GM21786 (cell line): ENCODE data around the gene TTC21B.
"Not testable (repeated sequence)": the region's sequence is repeated elsewhere in the genome, so short reads cannot be mapped to it uniquely, and the experiment has no call there.

Experiments
- ATAC-seq: cut with Tn5 transposase; IDR thresholded peaks from one replicate; pipeline ENCODE4 v1.9.1; 2021; ENCODE audit not compliant: unreplicated experiment

The TTC21B gene

DNA sequence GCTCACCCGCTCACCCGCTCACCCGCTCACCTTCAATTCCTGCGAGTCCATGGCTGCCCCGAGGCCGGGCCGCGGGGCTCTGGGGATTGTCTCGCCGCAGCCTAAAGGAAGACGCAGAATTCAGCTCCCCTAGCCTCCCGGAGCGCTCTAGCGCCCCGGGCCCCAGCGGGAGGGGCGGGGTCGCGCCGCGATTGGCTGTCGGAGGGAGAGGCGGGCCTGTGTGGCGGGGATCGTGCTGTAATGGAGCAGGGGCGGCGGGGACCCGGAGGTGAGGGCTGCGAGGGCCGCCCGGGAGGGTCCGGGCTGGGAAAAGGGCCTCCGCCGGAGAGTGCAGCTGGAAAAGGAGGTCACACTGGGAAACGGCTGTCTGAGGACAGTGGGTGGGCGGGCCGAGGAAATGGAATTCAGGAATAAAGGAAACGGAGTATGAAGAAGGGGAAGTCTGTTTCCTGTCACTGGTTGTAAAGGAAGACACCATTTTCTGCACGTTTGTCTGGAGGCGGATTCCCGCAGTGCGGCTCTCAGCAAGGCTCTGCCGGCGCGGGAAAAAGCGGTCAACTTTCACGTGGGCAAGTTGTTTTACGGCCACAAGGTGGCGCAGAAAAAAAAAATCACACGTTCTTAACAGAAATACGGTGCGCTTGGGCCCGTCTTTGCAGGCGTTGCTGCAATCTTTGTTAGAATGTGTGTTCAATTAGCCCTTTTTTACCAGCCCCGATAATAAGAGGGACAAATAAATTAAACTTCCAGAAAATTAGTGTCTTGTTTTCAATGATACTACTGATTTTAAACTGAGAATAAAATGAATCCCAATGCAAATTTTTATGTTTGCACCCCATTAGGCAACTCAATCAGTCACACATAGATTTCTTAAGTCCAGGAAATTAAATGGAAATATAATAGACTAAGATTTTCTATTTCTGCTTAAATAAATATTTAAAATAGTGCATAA lies at the start of gene TTC21B:
TTC21B (minus strand) TSS at position 122 of the 952 bp plus-strand sequence; CDS start at position 51, 71 bp downstream.
- peak; percentile 92 for ATAC-seq

DNA sequence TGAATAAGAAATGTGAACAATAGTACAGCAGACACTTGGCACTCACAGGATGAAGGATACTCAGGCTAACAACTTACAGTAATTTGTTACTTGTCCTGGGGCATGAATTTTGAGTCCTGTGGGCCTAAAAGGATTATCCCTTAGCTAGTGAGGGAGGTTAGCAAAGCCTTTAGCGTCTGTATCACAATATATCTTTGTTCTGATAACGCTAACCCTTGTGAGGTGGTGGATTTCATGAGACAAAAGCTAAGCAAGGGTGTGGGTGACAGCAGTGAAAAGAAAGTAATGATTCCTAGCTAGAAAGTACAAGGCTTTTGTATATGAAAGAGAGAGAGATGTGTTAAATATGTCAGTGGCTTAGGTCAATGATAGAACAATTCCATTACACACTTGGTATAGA lies 46.8 kb upstream of the TTC21B start:
- no peak for ATAC-seq

DNA sequence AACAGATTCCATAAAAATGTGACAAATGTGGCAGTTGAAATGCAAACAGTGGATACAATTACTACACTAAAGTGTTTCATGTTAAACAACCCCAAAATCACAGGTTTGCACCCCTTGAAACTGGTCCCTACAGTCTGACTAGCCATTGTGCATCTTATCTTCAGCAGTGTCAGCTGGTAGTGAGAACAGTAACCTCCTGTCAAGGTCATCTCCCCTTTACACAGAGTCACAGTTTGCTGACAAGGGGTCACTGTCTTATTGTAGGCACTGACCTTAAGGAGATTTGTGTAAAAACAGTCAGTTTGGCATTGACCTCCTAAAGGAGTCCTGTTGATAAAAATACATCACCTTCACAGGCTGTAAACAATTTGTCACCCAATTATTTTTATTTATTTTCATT lies 37.3 kb upstream of the TTC21B start:
- no peak for ATAC-seq

DNA sequence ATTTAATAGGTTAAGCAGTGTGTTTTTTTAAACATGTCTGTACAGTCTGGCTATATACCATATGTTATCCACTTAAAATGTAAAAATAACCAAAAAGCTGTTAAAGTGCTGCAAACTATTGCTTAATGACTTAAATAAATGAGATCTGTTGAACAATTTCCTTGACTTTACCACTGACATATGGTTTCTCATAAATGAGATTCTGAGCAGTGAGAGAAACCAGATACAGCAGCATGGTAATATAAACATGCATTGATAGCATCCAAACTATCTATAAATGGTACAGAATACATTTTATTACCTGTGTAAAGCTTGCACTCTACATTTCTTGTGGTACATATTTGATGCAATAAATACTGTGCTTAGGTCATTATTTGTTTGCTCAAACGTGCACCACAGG lies 36.3 kb upstream of the TTC21B start:
- no peak for ATAC-seq

DNA sequence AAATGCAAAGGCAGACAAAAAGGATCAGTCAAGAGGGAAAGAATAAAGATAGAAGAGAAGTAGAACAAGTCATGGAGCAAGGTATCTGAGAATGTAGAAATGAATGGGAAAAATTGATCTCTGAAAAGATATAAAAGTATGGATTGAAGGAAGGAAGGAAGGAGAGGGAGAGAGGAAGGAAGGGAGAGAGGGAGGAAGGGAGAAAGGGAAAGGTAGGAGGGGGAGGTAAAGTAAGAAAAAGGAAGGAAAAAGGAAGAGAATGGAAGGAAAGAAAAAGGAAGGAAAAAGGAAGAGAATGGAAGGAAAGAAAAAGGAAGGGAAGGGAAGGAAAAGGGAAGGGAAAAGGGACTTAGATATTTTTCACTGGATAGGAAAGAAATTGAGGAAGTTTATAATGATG lies 31.5 kb upstream of the TTC21B start:
- no peak for ATAC-seq

DNA sequence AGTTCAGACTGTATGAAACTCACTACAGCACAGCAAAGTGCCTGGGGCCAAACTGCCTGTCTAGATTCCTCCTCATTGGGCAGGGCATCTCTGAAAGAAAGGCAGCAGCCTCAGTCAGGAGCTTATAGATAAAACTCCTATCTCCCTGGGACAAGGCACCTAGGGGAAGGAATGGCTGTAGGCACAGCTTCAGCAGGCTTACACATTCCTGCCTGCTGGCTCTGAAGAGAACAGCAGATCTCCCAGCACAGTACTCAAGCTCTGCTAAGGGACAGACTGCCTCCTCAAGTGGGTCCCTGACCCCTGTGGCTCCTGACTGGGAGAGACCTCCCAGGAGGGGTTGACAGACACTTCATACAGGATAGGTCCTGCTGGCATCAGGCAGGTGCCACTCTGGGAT lies 18.6 kb upstream of the TTC21B start:
- ATAC-seq, result not testable (repeated sequence)

DNA sequence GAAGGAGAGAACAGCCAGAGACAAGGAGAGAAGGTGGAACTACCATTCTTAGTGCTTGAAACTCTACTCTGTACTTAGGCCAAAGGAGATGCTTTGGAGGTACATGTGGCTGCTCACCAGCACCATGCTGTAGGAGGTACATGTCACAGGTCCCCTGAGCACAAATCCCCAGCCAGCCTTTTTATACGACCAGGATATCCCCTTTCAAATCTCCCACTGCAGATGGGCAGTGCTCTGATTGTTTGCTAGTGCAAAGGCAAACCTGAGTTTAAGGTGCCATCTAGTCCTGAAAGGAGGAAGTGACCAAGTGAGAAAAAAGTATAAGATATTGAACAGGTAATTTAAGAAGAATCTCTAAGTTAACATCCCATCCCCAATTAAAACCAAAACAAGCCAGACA lies 17.1 kb upstream of the TTC21B start:
- peak; percentile 66 for ATAC-seq

DNA sequence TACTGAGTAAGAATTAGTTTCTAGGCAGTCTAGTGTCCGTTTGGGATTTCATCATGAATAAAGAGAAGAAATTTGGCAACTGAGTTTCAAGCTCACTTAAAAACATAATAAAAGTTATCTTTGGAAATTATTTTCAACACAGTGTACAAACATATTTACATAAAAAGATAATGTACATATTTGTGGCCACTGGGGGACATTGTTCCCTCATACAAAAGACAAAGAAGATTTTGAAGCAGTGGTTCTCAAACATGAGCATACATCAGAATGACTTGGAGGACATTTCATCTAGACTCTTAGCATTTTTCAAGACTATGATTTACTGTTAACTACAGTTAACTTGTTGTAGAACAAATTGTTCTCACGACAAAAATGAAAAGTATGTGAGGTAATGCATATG lies 15.7 kb upstream of the TTC21B start:
- no peak for ATAC-seq

DNA sequence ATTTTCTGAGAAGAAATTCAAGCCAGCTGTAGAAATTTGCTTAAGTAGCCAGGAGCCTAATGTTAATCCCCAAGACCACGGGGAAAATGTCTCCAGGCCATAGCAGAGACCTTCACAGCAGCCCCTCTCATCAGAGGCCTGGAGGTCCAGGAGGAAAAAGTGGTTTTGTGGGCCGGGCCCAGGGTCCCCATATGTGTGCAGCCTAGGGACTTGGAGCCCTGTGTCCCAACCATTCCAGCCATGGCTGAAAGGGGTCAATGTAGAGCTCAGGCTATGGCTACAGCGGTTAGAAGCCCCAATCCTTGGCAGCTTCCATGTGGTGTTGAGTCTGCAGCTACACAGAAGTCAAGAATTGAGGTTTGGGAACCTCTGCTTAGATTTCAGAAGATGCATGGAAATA lies 14.2 kb upstream of the TTC21B start:
- no peak for ATAC-seq

DNA sequence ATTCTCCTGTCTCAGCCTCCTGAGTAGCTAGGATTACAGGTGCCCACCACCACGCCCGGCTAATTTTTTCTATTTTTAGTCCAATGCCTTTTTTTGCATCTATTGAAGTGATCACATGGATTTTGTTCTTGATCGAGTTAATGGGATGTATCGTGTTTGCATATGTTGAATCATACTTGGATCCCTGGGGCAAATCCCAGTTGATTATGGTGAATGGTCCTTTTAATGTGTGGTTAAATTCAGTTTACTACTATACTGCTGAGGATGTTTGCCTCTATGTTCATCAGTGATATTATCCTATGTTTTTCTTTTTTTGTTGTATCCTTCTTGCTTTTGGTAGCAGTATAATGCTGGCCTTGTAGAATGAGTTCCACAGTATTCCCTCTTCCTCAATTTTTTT lies 8.2 kb upstream of the TTC21B start:
- ATAC-seq, result no peak

DNA sequence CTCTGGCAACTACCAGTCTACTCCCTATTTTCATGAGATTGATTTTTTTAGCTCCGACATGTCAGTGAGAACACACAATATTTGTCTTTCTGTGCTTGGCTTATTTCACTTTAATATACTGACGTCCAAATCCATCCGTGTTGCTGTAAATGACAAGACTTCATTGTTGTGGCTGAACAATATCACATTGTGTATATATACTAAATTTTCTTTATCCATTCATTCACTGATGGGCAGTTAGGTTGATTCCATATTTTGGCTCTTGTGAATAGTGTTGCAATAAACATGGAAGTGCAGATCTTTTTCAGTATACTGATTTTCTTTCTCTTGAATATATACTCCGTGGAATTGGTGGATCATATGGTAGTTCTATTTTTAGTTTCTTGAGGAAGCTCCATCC lies 5.8 kb upstream of the TTC21B start:
- ATAC-seq, result no peak

DNA sequence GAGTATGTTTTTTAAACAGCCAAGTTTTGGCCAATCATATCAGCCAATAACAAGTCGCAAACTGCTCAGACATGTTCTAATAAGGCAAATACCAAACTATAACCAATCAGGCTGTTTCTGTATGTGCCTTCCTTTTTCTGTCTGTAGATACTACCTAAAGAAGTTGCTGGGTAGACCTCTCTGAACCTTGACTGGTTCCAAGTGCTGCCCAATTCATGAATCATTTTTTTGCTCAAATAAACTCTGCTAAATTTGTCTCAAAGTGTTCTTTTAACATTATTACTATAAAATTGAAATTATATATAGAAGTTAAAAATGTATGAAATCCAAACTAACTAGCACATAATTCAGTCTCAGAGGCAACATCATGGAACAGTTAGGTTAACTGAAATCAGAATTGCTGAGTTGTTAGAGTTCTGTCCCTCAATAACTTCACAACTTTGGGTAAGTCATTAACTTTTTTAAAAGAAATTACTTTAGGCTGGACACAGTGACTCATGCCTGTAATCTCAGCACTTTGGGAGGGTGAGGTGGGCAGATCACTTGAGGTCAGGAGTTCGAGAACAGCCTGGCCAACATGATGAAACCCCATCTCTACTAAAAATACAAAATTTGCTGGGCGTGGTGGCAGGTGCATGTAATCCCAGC lies 4.9 kb upstream of the TTC21B start:
- ATAC-seq, result no peak

DNA sequence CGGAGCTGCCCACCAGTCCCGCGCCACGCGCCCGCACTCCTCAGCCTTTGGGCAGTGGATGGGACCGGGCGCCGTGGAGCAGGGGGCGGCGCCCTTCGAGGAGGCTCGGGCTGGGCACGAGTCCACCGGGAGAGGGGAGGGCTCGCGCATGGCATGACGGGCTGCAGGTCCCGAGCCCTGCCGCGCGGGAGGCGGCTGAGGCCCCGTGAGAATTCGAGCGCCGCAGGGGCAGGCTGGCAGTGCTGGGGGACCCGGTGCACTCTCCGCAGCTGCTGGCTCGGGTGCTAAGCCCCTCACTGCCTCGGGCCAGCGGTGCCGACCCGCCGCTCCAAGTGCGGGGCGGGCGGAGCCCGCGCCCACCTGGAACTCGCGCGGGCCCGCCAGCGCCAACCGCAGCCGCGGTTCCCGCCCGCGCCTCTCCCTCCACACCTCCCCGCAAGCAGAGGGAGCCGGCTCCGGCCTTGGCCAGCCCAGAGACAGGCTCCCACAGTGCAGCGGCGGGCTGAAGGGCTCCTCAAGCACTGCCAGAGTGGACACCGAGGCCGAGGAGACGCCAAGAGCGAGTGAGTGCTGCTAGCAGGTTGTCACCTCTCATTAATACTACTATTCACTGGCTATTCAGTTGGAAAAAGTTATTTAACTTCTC lies 3.6 kb upstream of the TTC21B start:
- ATAC-seq, result no peak

DNA sequence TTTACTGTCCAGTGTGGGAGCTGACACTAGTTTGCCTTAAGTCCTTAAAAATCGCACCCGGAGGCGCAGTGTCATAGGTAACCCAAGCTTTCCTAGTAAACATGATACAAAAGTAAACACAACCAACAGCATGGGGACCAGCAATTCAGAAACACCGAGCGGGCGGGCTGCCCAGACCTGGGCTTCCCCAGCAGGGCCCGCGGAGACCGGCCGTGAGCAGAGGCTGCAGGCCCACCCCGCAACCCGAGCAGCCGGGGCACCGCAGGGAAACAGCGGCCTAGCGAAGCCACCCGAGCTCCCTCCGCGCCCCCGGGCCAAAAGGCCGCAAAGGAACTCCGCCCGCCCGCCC lies 296 bp downstream of the TTC21B start:
- ATAC-seq, result no peak

DNA sequence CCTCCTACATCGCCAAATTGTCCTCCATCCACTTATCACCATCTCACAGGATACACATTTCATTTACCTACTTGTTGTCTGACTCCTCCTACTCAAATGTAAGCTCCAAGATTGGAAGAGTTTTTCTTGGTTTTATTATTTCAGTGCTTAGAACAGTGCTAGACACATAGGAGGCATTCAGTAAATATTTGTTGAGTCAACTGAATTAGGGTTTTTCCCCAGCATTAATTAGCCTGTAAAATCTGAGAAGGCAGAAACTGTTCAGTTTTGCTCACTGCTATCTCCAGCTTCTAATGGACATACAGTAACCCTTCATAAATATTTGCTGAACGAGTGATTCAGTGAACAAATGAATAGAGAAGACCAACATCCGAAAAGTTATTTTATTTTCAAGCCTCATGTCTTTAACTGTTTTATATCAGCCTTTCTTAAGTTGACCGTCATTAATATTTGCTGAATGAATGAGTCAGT lies 800 bp downstream of the TTC21B start:
- no peak for ATAC-seq

DNA sequence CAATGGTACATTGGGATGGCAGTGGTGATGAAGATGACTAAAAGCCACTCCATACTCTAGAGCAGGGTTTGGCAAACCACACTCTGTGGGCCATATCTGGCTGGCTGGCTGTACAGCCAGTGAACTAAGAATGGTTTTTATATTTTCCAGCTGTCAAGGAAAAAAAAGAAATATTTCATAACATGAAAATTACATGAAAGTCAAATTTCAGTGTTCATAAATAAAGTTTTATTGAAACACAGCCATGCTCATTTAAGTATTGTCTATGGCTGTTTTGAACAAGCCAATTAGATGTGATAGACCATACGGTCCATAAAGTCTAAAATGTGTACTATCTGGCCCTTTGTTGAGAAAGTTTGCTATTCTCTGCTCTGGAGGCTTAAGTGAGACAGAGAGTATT lies 1.5 kb downstream of the TTC21B start:
- no peak for ATAC-seq

DNA sequence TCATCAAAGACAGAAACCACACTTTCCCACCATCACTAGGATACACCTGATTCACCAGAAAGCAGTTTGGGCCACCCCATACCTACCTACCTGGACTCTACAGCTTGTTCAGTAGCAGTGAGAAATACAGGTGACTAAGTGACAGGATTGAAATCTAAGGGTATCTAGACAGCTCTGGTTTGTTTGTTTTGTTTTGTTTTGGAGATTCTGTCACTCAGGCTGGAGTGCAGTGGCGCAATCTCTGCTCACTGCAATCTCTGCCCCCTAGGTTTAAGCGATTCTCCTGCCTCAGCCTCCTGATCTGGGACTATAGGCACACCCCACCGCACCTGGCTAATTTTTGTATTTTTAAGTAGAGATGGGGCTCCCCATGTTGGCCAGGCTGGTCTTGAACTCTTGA lies 3.1 kb downstream of the TTC21B start:
- ATAC-seq, result no peak

DNA sequence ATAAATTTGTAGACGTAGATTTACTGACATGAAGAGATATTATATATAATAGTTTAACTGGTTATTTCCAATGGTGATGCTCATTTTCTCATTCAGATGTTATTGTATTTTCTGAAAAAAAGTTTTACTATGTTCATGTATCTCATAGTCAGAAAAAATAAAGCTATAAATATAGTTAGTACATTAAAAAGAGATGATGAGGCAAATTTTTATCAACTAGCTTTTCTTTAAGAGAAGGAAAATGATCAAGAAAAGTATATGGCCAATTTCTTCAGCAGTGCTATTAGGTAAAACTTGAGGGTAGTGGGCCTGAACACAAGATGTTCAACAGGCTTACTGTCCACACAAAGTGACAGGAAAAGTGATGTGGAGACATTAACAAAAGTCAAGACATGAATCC lies 11.7 kb downstream of the TTC21B start:
- no peak for ATAC-seq

DNA sequence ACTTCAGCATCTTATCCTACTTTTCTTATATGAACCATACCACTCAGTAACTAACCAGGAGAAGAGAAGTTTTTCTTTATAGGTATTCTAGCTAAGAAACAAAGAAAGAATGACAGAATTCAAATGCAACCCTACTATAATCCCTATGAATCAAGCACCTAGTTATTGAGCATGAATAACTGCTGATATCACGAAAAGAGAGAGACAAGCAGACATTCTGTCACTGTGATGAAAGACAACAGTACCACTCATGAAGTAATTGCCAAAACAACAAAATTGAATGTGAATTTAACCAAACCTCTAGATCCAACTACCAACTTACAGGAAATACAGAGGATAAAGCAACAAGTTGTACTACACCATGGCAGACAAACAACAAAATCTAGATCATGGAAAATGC lies 15.3 kb downstream of the TTC21B start:
- ATAC-seq, result no peak

DNA sequence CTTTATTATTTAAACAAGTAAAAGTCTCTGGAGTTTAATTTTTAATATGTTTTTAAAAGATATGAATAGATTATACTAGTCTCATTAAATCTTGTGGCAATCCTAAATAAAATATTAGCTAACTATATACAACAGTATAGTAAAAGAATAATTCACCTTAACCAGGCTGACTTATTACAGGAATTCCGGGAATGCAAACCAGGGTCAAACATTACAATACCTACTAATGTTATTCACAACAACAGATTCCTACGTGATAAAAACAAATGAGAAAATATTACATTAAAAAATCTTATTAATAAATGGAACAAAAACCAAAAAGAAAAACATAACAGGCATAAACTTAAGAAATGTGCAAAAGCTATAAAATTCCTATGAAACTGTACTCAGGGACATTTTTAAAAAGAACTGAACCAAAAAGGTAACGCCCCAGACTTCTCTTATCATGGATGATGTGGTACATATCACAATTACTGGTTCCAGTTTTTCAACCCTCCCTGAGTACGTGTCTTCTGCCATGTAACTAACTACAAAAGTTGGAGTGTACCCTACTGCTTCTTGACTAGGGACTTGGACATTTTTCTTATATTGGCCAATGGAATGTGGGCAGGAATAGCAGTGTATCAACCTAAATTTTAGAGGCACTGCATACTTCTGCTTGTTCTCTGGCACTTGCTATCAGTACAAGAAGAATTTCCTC lies 20.2 kb downstream of the TTC21B start:
- ATAC-seq, result no peak

DNA sequence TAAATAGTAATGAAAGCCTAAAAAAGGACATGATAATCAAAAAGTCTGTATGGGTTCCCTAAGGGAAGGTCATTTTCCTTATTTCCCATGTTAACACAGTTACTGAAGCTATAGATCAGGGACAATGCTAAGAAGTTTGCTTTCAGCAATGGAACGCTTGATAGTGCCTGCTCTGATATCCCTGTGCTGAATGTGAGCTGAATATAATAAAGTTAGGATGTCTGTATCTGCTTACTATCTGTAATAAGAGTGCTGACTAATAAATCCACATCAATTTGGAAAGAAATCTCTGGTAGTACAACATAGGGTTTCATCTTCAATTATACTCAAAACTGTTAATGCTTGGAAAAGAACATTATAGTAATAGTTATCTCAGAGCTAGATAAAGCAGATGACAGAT lies 25.8 kb downstream of the TTC21B start:
- ATAC-seq, result no peak
